Measurements from ENCODE around the gene ACOT13.

DNA sequence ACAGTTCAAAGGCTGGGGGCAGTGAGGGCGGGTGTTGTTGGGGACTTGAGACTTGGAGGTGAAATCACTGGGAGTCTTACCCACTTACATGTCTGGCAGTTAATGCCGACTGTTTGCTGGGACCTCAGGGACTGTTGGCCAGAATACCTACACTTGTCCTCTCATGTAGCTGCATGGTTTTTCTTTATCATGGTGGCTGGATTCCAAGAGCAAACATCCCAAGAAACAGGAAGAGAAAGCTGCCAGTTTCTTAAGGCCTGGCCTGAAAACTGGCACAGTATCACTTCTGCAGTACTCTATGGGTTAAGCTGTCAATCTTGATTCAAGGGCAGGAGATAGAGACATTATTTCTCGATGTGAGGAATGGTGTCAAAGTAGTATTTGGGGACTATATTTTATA is 71.9 kb downstream of the ACOT13 start:
- TF ChIP-seq POLR2AphosphoS5 (IDR thresholded peaks at IDR 0.05; ENCODE audit: low read depth, low read length) (no peak), TAF1 (IDR thresholded peaks at IDR 0.05; ENCODE audit: borderline replicate concordance, insufficient read depth, low read length) (no peak)
